Iris pigment epithelial cell (primary cell): ENCODE data around the gene ASB5.
"Not testable (repeated sequence)": the region's sequence is repeated elsewhere in the genome, so short reads cannot be mapped to it uniquely, and the experiment has no call there.

Experiments used
- DNase-seq: peaks from one replicate; pipeline ENCODE4 v3.0.0-alpha.2; 2011; ENCODE audit warnings: low read depth

Gene ASB5

GRCh38 chr4:176222149-176222548 is 46.9 kb downstream of the ASB5 start:
- no peak for DNase-seq

- DNase-seq: no peak
Observed at GRCh38 chr4:176217510-176217909, 51.5 kb downstream of the ASB5 start.

- DNase-seq: not testable (repeated sequence)
Observed at GRCh38 chr4:176212351-176212750, 56.7 kb downstream of the ASB5 start.

- no peak for DNase-seq
Observed at GRCh38 chr4:176210579-176211296, 58.3 kb downstream of the ASB5 start.

GRCh38 chr4:176210101-176210500 is 58.9 kb downstream of the ASB5 start:
- DNase-seq: no peak

GRCh38 chr4:176209535-176209934 is 59.5 kb downstream of the ASB5 start:
- DNase-seq: no peak

- no peak for DNase-seq
Observed at GRCh38 chr4:176207839-176208238, 61.2 kb downstream of the ASB5 start.

GRCh38 chr4:176205299-176205698 is 63.7 kb downstream of the ASB5 start:
- no peak for DNase-seq

GRCh38 chr4:176198316-176198903 is 70.6 kb downstream of the ASB5 start:
- DNase-seq: no peak

- peak; percentile 95 for DNase-seq
Observed at GRCh38 chr4:176195184-176195978, 73.6 kb downstream of the ASB5 start, which contains the start of gene SPATA4. Gene SPATA4 (minus strand): TSS chr4:176195585. CDS start chr4:176195562, 23 bp downstream.

- DNase-seq: peak; percentile 85
Observed at GRCh38 chr4:176193938-176194337, 75.1 kb downstream of the ASB5 start.

GRCh38 chr4:176193126-176193525 is 75.9 kb downstream of the ASB5 start:
- DNase-seq: peak; percentile 69

- DNase-seq: no peak
Observed at GRCh38 chr4:176191974-176192373, 77.0 kb downstream of the ASB5 start.

- peak; percentile 45 for DNase-seq
Observed at GRCh38 chr4:176189891-176190795, 78.9 kb downstream of the ASB5 start.

- no peak for DNase-seq
Observed at GRCh38 chr4:176188654-176189053, 80.4 kb downstream of the ASB5 start.

GRCh38 chr4:176187624-176188023 is 81.4 kb downstream of the ASB5 start:
- peak; percentile 84 for DNase-seq

- peak; percentile 79 for DNase-seq
Observed at GRCh38 chr4:176186671-176187395, 82.2 kb downstream of the ASB5 start.

GRCh38 chr4:176186067-176186466 is 83.0 kb downstream of the ASB5 start:
- DNase-seq: no peak

GRCh38 chr4:176185051-176185450 is 84.0 kb downstream of the ASB5 start:
- peak; percentile 93 for DNase-seq
